Astrocyte of the cerebellum (primary cell): ENCODE results near the gene DLL1.

ENCODE experiments used
- DNase-seq: peaks from one replicate; pipeline ENCODE4 v3.0.0-alpha.2; 2011; ENCODE audit warnings: low read depth
- H3K4me3 ChIP-seq: 2 replicates; pipeline ENCODE4 v1.5.1; 2011; ENCODE audit warnings: mild to moderate bottlenecking, low read depth, low read length, moderate library complexity
- in situ Hi-C: cut with HindIII; loops from 2 replicates; pipeline ENCODE4 v1.10.0; 2017; ENCODE audit warnings: low sequenced_read_pairs
- TF ChIP-seq, protein P1 (sequence below): IDR thresholded peaks from 2 replicates; pipeline ENCODE4 v1.5.1; 2012; ENCODE audit warnings: low read length, low read depth, moderate library complexity, mild to moderate bottlenecking; ENCODE audit errors: missing control alignments

Gene DLL1

GRCh38 chr6:170272341-170273065 is 18.4 kb downstream of the DLL1 start:
- DNase-seq: no peak
- in situ Hi-C loops: no loop called here
- TF ChIP-seq, protein P1, sequence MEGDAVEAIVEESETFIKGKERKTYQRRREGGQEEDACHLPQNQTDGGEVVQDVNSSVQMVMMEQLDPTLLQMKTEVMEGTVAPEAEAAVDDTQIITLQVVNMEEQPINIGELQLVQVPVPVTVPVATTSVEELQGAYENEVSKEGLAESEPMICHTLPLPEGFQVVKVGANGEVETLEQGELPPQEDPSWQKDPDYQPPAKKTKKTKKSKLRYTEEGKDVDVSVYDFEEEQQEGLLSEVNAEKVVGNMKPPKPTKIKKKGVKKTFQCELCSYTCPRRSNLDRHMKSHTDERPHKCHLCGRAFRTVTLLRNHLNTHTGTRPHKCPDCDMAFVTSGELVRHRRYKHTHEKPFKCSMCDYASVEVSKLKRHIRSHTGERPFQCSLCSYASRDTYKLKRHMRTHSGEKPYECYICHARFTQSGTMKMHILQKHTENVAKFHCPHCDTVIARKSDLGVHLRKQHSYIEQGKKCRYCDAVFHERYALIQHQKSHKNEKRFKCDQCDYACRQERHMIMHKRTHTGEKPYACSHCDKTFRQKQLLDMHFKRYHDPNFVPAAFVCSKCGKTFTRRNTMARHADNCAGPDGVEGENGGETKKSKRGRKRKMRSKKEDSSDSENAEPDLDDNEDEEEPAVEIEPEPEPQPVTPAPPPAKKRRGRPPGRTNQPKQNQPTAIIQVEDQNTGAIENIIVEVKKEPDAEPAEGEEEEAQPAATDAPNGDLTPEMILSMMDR: no peak
- H3K4me3 ChIP-seq: no peak overlapping the region

- no peak for DNase-seq
- no peak overlapping the region for H3K4me3 ChIP-seq
- in situ Hi-C loops: no loop called here
- TF ChIP-seq, protein P1: no peak
Observed at GRCh38 chr6:170271771-170272314, 19.0 kb downstream of the DLL1 start.

DNA sequence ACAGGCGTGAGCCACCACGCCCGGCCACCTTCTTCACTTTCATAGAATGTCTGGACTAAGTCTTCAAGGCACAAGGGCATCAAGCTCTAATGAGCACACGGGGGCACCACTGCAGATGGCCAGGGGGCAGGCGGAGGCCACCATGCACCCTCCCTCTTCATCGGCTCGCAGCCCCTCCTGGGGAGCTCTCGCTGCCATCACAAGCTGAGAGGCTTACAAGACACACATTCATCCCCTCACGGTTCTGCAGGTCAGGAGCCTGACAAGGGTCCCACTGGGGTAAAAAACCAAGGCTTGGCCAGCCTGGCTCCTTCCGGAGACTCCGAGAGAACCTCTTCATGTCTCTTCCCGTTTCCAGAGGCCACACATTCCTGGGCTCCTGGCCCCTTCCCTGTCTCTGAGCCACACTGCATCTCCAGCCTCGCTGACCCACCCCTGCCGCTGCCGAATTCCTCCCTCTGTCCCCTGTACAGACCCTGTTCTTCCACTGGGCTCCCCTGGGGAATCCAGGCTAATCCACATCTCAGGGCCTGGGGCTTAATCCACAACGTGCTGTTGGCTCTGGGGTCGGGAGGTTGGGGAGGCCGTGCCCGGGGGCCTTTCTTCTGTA is 19.8 kb downstream of the DLL1 start:
- DNase-seq: no peak
- TF ChIP-seq, protein P1: no peak
- in situ Hi-C loops: no loop called here
- H3K4me3 ChIP-seq: no peak overlapping the region

DNA sequence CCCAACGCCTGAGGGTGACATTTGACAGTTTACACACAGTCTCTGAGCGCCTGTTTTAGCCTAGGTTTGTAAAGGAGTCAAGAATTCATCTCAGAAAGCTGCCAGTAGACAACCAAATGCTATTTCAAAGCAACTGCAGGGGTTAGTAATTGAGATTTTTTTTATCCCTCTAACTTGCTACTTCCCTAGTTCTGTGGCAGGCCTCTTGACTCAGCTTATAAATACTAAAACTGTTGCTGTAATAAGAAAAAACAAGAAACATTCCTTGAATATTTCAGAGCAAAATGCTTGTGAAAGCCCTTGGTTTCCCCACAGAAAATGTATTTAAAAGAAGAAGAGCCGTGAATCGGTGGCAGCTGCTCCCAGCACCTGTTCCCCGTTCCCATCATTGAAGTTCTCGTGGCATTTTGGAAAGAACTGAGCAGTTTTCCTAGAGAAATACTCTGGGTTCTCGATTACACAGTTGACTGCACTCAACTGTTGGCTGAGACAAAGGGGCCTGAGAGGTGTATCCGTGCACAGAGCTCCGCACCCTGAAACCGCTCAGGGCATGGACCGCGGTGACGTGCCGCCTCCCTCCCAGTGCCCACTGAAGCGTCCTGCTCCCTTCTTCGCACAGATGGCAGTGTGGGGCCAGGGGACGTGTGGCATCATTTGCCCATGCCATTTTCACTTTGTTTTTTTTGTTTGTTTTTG is 20.9 kb downstream of the DLL1 start:
- in situ Hi-C loops: no loop called here
- no peak overlapping the region for H3K4me3 ChIP-seq
- no peak for DNase-seq

GRCh38 chr6:170269151-170269845 is 21.6 kb downstream of the DLL1 start:
- H3K4me3 ChIP-seq: no peak overlapping the region
- in situ Hi-C loops: no loop called here
- no peak for DNase-seq
- TF ChIP-seq, protein P1: no peak

More for the DNA sequence above, 20.9 kb downstream of the DLL1 start:
- TF ChIP-seq, protein P1: no peak
